HEK293 (cell line): ENCODE data around the gene PIK3R6.

ENCODE experiments used
- HOXD13 ChIP-seq: sonication (generic); formaldehyde crosslinking; IDR thresholded peaks from 2 replicates; pipeline ENCODE4 v1.8.0; 2022; ENCODE audit warnings: missing genetic modification reagents, borderline replicate concordance
- KLF8 ChIP-seq: fragments of 450-650 bp; formaldehyde crosslinking; IDR thresholded peaks from 2 replicates; pipeline ENCODE4 v1.5.1; 2016; ENCODE audit warnings: missing biosample characterization, missing genetic modification characterization
- SP2 ChIP-seq: fragments of 450-650 bp; formaldehyde crosslinking; IDR thresholded peaks from 2 replicates; pipeline ENCODE4 v1.5.1; 2016; ENCODE audit warnings: missing biosample characterization, missing genetic modification characterization
- YY1 ChIP-seq: fragments of 450-650 bp; formaldehyde crosslinking; IDR thresholded peaks from 2 replicates; pipeline ENCODE4 v1.5.1; 2018; ENCODE audit warnings: missing biosample characterization, missing genetic modification characterization
- ZBTB20 ChIP-seq: fragments of 450-650 bp; formaldehyde crosslinking; IDR thresholded peaks from 2 replicates; pipeline ENCODE4 v1.5.1; 2016; ENCODE audit warnings: missing biosample characterization, missing genetic modification characterization
- ZBTB7A ChIP-seq: fragments of 450-650 bp; formaldehyde crosslinking; IDR thresholded peaks from 2 replicates; pipeline ENCODE4 v1.5.1; 2016; ENCODE audit warnings: low read depth, missing biosample characterization, missing genetic modification characterization
- ZNF16 ChIP-seq: fragments of 450-650 bp; formaldehyde crosslinking; IDR thresholded peaks from 2 replicates; pipeline ENCODE4 v1.5.1; 2016; ENCODE audit warnings: low read depth, missing biosample characterization, missing genetic modification characterization
- ZNF416 ChIP-seq: fragments of 450-650 bp; formaldehyde crosslinking; IDR thresholded peaks from 2 replicates; pipeline ENCODE4 v1.5.1; 2016; ENCODE audit warnings: missing biosample characterization, missing genetic modification characterization
- ZNF792 ChIP-seq: fragments of 450-650 bp; formaldehyde crosslinking; IDR thresholded peaks from 2 replicates; pipeline ENCODE4 v1.5.1; 2016; ENCODE audit warnings: missing biosample characterization, missing genetic modification characterization
- TF ChIP-seq, protein P1 (sequence below): fragments of 450-650 bp; formaldehyde crosslinking; IDR thresholded peaks from 2 replicates; pipeline ENCODE4 v1.5.1; 2016; ENCODE audit warnings: missing biosample characterization, missing genetic modification characterization
- TF ChIP-seq, protein P2 (sequence below): fragments of 450-650 bp; formaldehyde crosslinking; conservative IDR thresholded peaks from 2 replicates; pipeline ENCODE4 v1.5.1; 2016; ENCODE audit warnings: low read depth, missing biosample characterization, missing genetic modification characterization
- TF ChIP-seq, protein P3 (sequence below): fragments of 450-650 bp; formaldehyde crosslinking; IDR thresholded peaks from 2 replicates; pipeline ENCODE4 v1.5.0; 2017; ENCODE audit warnings: missing biosample characterization, missing genetic modification characterization, borderline replicate concordance
- TF ChIP-seq, protein P4 (sequence below): fragments of 450-650 bp; formaldehyde crosslinking; IDR thresholded peaks from 2 replicates; pipeline ENCODE4 v1.5.1; 2016; ENCODE audit warnings: missing biosample characterization, missing genetic modification characterization

DNA sequence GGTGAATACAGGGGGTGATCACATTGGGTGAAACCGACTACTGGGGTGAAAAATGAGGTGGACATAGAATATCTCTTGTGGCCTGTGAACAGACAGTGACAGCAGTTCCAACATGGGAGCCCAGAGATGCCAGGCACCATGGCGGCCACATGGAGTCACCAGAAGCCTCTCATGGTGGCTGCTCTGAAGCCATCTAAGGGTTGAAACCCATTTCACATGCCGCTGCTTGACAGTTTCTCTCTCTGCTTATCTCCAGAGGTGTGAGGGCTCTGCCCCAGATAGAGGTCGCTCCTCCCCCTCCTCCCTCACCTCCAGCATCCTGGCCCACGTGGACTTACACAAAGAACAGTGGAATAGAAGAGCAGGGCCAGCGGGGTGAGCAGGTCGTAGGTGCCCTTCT, 37.9 kb upstream of the PIK3R6 start:
- TF ChIP-seq, protein P1, sequence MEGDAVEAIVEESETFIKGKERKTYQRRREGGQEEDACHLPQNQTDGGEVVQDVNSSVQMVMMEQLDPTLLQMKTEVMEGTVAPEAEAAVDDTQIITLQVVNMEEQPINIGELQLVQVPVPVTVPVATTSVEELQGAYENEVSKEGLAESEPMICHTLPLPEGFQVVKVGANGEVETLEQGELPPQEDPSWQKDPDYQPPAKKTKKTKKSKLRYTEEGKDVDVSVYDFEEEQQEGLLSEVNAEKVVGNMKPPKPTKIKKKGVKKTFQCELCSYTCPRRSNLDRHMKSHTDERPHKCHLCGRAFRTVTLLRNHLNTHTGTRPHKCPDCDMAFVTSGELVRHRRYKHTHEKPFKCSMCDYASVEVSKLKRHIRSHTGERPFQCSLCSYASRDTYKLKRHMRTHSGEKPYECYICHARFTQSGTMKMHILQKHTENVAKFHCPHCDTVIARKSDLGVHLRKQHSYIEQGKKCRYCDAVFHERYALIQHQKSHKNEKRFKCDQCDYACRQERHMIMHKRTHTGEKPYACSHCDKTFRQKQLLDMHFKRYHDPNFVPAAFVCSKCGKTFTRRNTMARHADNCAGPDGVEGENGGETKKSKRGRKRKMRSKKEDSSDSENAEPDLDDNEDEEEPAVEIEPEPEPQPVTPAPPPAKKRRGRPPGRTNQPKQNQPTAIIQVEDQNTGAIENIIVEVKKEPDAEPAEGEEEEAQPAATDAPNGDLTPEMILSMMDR: no peak
- TF ChIP-seq ZBTB20 (tag by site-specific recombination): no peak
- TF ChIP-seq, protein P2, sequence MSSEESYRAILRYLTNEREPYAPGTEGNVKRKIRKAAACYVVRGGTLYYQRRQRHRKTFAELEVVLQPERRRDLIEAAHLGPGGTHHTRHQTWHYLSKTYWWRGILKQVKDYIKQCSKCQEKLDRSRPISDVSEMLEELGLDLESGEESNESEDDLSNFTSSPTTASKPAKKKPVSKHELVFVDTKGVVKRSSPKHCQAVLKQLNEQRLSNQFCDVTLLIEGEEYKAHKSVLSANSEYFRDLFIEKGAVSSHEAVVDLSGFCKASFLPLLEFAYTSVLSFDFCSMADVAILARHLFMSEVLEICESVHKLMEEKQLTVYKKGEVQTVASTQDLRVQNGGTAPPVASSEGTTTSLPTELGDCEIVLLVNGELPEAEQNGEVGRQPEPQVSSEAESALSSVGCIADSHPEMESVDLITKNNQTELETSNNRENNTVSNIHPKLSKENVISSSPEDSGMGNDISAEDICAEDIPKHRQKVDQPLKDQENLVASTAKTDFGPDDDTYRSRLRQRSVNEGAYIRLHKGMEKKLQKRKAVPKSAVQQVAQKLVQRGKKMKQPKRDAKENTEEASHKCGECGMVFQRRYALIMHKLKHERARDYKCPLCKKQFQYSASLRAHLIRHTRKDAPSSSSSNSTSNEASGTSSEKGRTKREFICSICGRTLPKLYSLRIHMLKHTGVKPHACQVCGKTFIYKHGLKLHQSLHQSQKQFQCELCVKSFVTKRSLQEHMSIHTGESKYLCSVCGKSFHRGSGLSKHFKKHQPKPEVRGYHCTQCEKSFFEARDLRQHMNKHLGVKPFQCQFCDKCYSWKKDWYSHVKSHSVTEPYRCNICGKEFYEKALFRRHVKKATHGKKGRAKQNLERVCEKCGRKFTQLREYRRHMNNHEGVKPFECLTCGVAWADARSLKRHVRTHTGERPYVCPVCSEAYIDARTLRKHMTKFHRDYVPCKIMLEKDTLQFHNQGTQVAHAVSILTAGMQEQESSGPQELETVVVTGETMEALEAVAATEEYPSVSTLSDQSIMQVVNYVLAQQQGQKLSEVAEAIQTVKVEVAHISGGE: no peak
- no peak for TF ChIP-seq ZBTB7A (tag by site-specific recombination)
- TF ChIP-seq ZNF16: no peak
- no peak for TF ChIP-seq HOXD13 (CRISPR knock-in tag)
- no peak for TF ChIP-seq YY1
- TF ChIP-seq, protein P3, sequence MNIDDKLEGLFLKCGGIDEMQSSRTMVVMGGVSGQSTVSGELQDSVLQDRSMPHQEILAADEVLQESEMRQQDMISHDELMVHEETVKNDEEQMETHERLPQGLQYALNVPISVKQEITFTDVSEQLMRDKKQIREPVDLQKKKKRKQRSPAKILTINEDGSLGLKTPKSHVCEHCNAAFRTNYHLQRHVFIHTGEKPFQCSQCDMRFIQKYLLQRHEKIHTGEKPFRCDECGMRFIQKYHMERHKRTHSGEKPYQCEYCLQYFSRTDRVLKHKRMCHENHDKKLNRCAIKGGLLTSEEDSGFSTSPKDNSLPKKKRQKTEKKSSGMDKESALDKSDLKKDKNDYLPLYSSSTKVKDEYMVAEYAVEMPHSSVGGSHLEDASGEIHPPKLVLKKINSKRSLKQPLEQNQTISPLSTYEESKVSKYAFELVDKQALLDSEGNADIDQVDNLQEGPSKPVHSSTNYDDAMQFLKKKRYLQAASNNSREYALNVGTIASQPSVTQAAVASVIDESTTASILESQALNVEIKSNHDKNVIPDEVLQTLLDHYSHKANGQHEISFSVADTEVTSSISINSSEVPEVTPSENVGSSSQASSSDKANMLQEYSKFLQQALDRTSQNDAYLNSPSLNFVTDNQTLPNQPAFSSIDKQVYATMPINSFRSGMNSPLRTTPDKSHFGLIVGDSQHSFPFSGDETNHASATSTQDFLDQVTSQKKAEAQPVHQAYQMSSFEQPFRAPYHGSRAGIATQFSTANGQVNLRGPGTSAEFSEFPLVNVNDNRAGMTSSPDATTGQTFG (tag by site-specific recombination): no peak
- TF ChIP-seq ZNF416 (tag by site-specific recombination): no peak
- TF ChIP-seq ZNF792 (tag by site-specific recombination): no peak
- TF ChIP-seq SP2 (tag by site-specific recombination): no peak
- TF ChIP-seq, protein P4, sequence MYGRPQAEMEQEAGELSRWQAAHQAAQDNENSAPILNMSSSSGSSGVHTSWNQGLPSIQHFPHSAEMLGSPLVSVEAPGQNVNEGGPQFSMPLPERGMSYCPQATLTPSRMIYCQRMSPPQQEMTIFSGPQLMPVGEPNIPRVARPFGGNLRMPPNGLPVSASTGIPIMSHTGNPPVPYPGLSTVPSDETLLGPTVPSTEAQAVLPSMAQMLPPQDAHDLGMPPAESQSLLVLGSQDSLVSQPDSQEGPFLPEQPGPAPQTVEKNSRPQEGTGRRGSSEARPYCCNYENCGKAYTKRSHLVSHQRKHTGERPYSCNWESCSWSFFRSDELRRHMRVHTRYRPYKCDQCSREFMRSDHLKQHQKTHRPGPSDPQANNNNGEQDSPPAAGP (tag by site-specific recombination): no peak
- no peak for TF ChIP-seq KLF8
